ENCODE results near the gene COPG2. TPM values are rescaled to one million over a fixed set of nuclear protein-coding genes. Genes with fewer than 3 reads are reported as not detected.
A peak's percentile ranks its signal among the peaks of the same experiment; 100 is the strongest.

COPG2 gene
- total and polyA plus RNA-seq, 2 experiments from 2014 or later: 3.0 to 41.0 TPM

DNA sequence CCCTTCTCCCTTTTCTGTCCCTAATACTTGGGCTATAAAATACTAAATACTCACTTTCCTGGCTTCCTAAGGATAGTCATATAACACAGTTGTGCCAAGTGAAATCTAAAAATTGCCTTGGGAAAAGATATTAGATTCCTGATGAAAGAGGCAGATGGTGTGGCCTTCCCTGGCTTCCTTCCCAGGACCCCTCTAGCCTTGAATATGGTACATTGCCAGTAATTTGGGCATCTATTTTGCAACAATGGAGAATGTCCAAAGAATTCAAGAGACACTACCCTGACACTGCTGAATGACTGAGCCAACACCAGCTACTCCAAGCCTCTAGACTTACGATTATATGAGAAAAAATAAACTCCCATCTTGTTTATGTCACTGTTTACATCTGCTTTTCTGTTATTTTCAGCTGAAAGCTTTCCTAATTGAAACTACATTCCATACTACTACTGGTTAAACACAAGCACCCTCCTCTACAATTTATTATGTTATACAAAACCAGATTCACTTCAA lies 17.9 kb downstream of the COPG2 start:
- Histone ChIP-seq H3K4me2 (no peak overlapping the region), H3K27me3 (no peaks in the 10 kb centered on the region), H3K4me3 (no peak overlapping the region), H3K36me3 (replicated peaks; ENCODE audit: insufficient read depth, low read depth) (no peaks in the 10 kb centered on the region), H3K27ac (no peak overlapping the region), H4K20me1 (ENCODE audit: insufficient read depth, poor library complexity, severe bottlenecking) (no peaks in the 10 kb centered on the region), H3K9me3 (ENCODE audit: low read depth) (no peaks in the 10 kb centered on the region), H3K9me2 (replicated peaks; ENCODE audit: insufficient read depth) (no peaks in the 10 kb centered on the region), H3K79me2 (no peaks in the 10 kb centered on the region), H3K4me1 (ENCODE audit: insufficient read depth) (no peaks in the 10 kb centered on the region), H2AFZ (no peak overlapping the region)
- 78% methylated on average over 1 of the region's 1 CpG for WGBS (ENCODE audit: low lambda C conversion rate, missing lambda C conversion rate)
- TF ChIP-seq EZH2phosphoT487 (IDR thresholded peaks at IDR 0.05; ENCODE audit: low read depth, severe bottlenecking, unreplicated experiment) (no peak), EZH2 (IDR thresholded peaks at IDR 0.05; ENCODE audit: borderline replicate concordance) (no peak)
- TF ChIP-seq, protein P1, sequence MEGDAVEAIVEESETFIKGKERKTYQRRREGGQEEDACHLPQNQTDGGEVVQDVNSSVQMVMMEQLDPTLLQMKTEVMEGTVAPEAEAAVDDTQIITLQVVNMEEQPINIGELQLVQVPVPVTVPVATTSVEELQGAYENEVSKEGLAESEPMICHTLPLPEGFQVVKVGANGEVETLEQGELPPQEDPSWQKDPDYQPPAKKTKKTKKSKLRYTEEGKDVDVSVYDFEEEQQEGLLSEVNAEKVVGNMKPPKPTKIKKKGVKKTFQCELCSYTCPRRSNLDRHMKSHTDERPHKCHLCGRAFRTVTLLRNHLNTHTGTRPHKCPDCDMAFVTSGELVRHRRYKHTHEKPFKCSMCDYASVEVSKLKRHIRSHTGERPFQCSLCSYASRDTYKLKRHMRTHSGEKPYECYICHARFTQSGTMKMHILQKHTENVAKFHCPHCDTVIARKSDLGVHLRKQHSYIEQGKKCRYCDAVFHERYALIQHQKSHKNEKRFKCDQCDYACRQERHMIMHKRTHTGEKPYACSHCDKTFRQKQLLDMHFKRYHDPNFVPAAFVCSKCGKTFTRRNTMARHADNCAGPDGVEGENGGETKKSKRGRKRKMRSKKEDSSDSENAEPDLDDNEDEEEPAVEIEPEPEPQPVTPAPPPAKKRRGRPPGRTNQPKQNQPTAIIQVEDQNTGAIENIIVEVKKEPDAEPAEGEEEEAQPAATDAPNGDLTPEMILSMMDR (IDR thresholded peaks at IDR 0.05; ENCODE audit: poor library complexity): no peak
- DNase-seq (ENCODE audit: low spot score): no peak

DNA sequence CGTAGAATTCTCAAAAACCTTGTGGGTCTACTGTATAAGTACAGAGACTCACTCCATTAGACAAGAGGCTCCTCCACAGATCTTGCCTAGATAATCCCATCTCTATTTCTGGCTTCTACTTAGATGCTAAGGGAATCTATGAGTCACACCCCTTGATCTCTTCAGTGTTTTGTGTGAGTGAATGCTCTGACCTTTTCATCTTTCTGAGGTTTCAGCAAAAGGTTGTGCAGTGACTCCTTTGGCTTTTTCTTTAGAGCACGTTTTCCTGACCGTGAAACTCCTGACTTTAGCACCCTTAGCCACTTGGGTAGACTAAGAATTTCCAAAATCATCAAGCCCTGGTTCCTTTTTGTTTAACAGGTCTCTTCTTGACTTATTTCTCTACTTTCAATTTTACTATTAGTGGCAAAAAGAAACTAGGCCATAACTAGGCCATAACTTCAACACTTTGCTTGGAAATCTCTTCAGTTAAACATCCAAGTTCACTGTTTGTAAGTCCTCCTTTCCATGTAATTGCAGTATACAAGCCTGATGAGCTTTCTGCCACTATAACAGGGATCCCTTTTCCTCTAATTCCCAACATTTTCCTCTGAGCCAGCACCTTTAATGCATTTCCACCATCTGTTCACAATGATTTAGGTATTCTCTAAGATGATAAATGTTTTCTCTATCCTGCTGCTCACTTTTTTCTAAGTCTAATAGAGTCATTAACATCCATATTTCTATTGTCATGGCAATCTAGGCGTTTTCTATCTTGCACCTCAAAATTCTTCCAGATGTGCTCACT lies 19.4 kb downstream of the COPG2 start:
- 82% methylated on average over 4 of the region's 4 CpGs for WGBS (ENCODE audit: low lambda C conversion rate, missing lambda C conversion rate)

DNA sequence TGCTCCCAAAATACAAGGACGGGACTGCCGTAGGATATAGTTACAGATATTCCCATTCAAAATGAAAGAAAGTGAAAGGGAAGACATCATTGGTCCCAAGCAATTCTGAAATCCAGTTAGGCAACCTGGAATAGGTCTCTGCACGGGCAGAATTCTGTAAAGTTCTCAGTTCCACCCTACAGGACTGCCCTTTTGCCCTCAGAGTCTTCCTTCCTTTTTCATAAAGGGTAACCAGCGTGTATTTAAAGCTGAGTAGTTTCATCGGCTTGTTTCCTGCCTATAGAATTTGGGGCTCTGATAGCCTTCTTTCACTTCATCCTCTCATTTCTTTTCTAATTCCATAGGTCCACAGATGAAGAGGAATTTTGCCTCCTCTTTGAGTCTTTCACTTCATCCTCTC lies 20.0 kb downstream of the COPG2 start:
- TF ChIP-seq EZH2 (IDR thresholded peaks at IDR 0.05; ENCODE audit: borderline replicate concordance) (no peak), EZH2phosphoT487 (IDR thresholded peaks at IDR 0.05; ENCODE audit: low read depth, severe bottlenecking, unreplicated experiment) (no peak)
- TF ChIP-seq, protein P1 (IDR thresholded peaks at IDR 0.05; ENCODE audit: poor library complexity): no peak
- no peak overlapping the region for H2AFZ ChIP-seq
- no peaks in the 10 kb centered on the region for H3K9me2 ChIP-seq (replicated peaks; ENCODE audit: insufficient read depth)
- WGBS (ENCODE audit: low lambda C conversion rate, missing lambda C conversion rate): 95% methylated on average over 5 of the region's 5 CpGs
- no peak overlapping the region for H3K4me3 ChIP-seq
- H3K27me3 ChIP-seq: no peaks in the 10 kb centered on the region
- no peaks in the 10 kb centered on the region for H3K79me2 ChIP-seq
- H3K4me2 ChIP-seq: no peak overlapping the region
- H3K9me3 ChIP-seq (ENCODE audit: low read depth): no peaks in the 10 kb centered on the region
- H3K27ac ChIP-seq: no peak overlapping the region
- H4K20me1 ChIP-seq (ENCODE audit: insufficient read depth, poor library complexity, severe bottlenecking): no peaks in the 10 kb centered on the region
- no peaks in the 10 kb centered on the region for H3K4me1 ChIP-seq (ENCODE audit: insufficient read depth)
- DNase-seq (ENCODE audit: low spot score): no peak
- no peaks in the 10 kb centered on the region for H3K36me3 ChIP-seq (replicated peaks; ENCODE audit: insufficient read depth, low read depth)

More for the DNA sequence above, 19.4 kb downstream of the COPG2 start:
- no peaks in the 10 kb centered on the region for H4K20me1 ChIP-seq (ENCODE audit: insufficient read depth, poor library complexity, severe bottlenecking)
- H3K27me3 ChIP-seq: no peaks in the 10 kb centered on the region
- no peaks in the 10 kb centered on the region for H3K79me2 ChIP-seq
- no peak overlapping the region for H3K4me2 ChIP-seq
- H3K9me3 ChIP-seq (ENCODE audit: low read depth): no peaks in the 10 kb centered on the region
- TF ChIP-seq EZH2phosphoT487 (IDR thresholded peaks at IDR 0.05; ENCODE audit: low read depth, severe bottlenecking, unreplicated experiment) (no peak), EZH2 (IDR thresholded peaks at IDR 0.05; ENCODE audit: borderline replicate concordance) (no peak)
- TF ChIP-seq, protein P1 (IDR thresholded peaks at IDR 0.05; ENCODE audit: poor library complexity): no peak
- H2AFZ ChIP-seq: no peak overlapping the region
- peak; percentile 26 for DNase-seq (ENCODE audit: low spot score)
- no peak overlapping the region for H3K27ac ChIP-seq
- no peaks in the 10 kb centered on the region for H3K4me1 ChIP-seq (ENCODE audit: insufficient read depth)
- H3K36me3 ChIP-seq (replicated peaks; ENCODE audit: insufficient read depth, low read depth): no peaks in the 10 kb centered on the region
- no peaks in the 10 kb centered on the region for H3K9me2 ChIP-seq (replicated peaks; ENCODE audit: insufficient read depth)
- no peak overlapping the region for H3K4me3 ChIP-seq

Measured in hepatocyte (in vitro differentiated cells).